Uterus (tissue), 4 donors: ENCODE results near the gene LAMB4. TPM values are rescaled to one million over a fixed set of nuclear protein-coding genes. Genes with fewer than 3 reads are reported as not detected.
"Not testable (repeated sequence)": the region's sequence is repeated elsewhere in the genome, so short reads cannot be mapped to it uniquely, and the experiment has no call there.

Experiments used
- DNase-seq, 2 donors: peaks; one replicate each; pipeline ENCODE4 v3.0.0-alpha.2; 2019 to 2020
- H3K27ac ChIP-seq, 2 donors: fragments of 200-600 bp; sonication (generic); 1 replicate in 1 of 2; 2 replicates in 1 of 2; pipeline ENCODE4 v1.5.1; 2016 to 2018
- H3K27me3 ChIP-seq, 2 donors: fragments of 200-600 bp; sonication (generic); one replicate each; pipeline ENCODE4 v1.5.1; 2018 to 2019; ENCODE audit warnings: control low read depth in 1 of 2
- H3K36me3 ChIP-seq, 2 donors: fragments of 200-600 bp; sonication (generic); one replicate each; pipeline ENCODE4 v1.5.1; 2019; ENCODE audit warnings: control low read depth in 1 of 2
- H3K4me1 ChIP-seq, 2 donors: fragments of 200-600 bp; sonication (generic); one replicate each; pipeline ENCODE4 v1.5.1; 2018 to 2019; ENCODE audit warnings: control low read depth in 1 of 2
- H3K4me3 ChIP-seq, 2 donors: fragments of 200-600 bp; sonication (generic); 1 replicate in 1 of 2; 2 replicates in 1 of 2; pipeline ENCODE4 v1.5.1; 2018 to 2019; ENCODE audit warnings: mild to moderate bottlenecking in 1 of 2
- H3K9me3 ChIP-seq, 2 donors: fragments of 200-600 bp; sonication (generic); one replicate each; pipeline ENCODE4 v1.5.1; 2019; ENCODE audit warnings: control low read depth in 1 of 2
- CTCF ChIP-seq, 4 experiments: fragments of 200-600 bp in 2 of 4; fragments of 450-650 bp in 2 of 4; sonication (generic) in 2 of 4; IDR thresholded peaks; one replicate each; pipeline ENCODE4 v1.5.1; 2016 to 2019; ENCODE audit warnings: antibody characterized with exemption in 4 of 4, mild to moderate bottlenecking in 2 of 4, moderate library complexity in 1 of 4
- POLR2A ChIP-seq, 2 donors: fragments of 450-650 bp; IDR thresholded peaks; one replicate each; pipeline ENCODE4 v1.6.1; 2016; ENCODE audit warnings: antibody characterized with exemption in 2 of 2, mild to moderate bottlenecking in 1 of 2, moderate library complexity in 1 of 2
- intact Hi-C: fragments of 100-400 bp; cut with DNase I; formaldehyde crosslinking; loops from one replicate; pipeline ENCODE4 v1.15.1; 2023; ENCODE audit warnings: low total_unique reads
- total RNA-seq, 4 donors: library from RNA; depleted of rRNA in 3 of 4; stranded (reverse); fragments of >200 nt in 3 of 4; gene quantifications; one replicate each; pipeline versions ENCODE4 v1.1.0 to v1.2.4, GENCODE V29; 2014 to 2023
- donor health status: DM: yes; HTN: yes; CAD: no.

Gene LAMB4
- total RNA-seq, 4 donors from 2014 or later = 0.59 to 0.90 TPM; not detected in 2

GRCh38 chr7:108038986-108039385 lies 91.2 kb downstream of the LAMB4 start:
- no peak for DNase-seq
- Histone ChIP-seq H3K27me3 (no peaks in the 10 kb centered on the region), H3K36me3 (no peaks in the 10 kb centered on the region), H3K4me1 (no peaks in the 10 kb centered on the region), H3K4me3 (no peak overlapping the region), H3K27ac (no peak overlapping the region), H3K9me3 (no peaks in the 10 kb centered on the region)
- TF ChIP-seq CTCF (IDR thresholded peaks at IDR 0.05) (no peak), POLR2A (IDR thresholded peaks at IDR 0.05) (no peak)
- intact Hi-C loops = no loop called here

- intact Hi-C loops = no loop called here
- Histone ChIP-seq H3K9me3 (no peaks in the 10 kb centered on the region), H3K36me3 (no peaks in the 10 kb centered on the region), H3K4me1 (no peaks in the 10 kb centered on the region), H3K27me3 (no peaks in the 10 kb centered on the region), H3K4me3 (no peak overlapping the region), H3K27ac (no peak overlapping the region)
- TF ChIP-seq CTCF (IDR thresholded peaks at IDR 0.05) (no peak), POLR2A (IDR thresholded peaks at IDR 0.05) (no peak)
- no peak for DNase-seq
Observed at GRCh38 chr7:108037741-108038140, 92.4 kb downstream of the LAMB4 start.

- intact Hi-C loops = no loop called here
- Histone ChIP-seq H3K36me3 (no peaks in the 10 kb centered on the region), H3K4me3 (no peak overlapping the region), H3K9me3 (no peaks in the 10 kb centered on the region), H3K4me1 (no peaks in the 10 kb centered on the region), H3K27me3 (no peaks in the 10 kb centered on the region), H3K27ac (no peak overlapping the region)
- TF ChIP-seq POLR2A (IDR thresholded peaks at IDR 0.05) (no peak), CTCF (IDR thresholded peaks at IDR 0.05) (no peak)
- no peak for DNase-seq
Observed at GRCh38 chr7:108037140-108037539, 93.0 kb downstream of the LAMB4 start.

GRCh38 chr7:108034586-108034985 lies 95.6 kb downstream of the LAMB4 start:
- H3K36me3 ChIP-seq = no peaks in the 10 kb centered on the region
- H3K27me3 ChIP-seq = no peaks in the 10 kb centered on the region
- no peaks in the 10 kb centered on the region for H3K9me3 ChIP-seq
- H3K27ac ChIP-seq = no peak overlapping the region
- no peak overlapping the region for H3K4me3 ChIP-seq
- no peaks in the 10 kb centered on the region for H3K4me1 ChIP-seq
- no peak for DNase-seq
- intact Hi-C loops = no loop called here
- TF ChIP-seq POLR2A (IDR thresholded peaks at IDR 0.05) (no peak), CTCF (IDR thresholded peaks at IDR 0.05) (no peak)

GRCh38 chr7:108033776-108034497 lies 96.2 kb downstream of the LAMB4 start:
- no peaks in the 10 kb centered on the region for H3K27me3 ChIP-seq
- intact Hi-C loops = no loop called here
- TF ChIP-seq POLR2A (IDR thresholded peaks at IDR 0.05) = no peak
- H3K4me1 ChIP-seq = no peaks in the 10 kb centered on the region
- no peaks in the 10 kb centered on the region for H3K9me3 ChIP-seq
- no peaks in the 10 kb centered on the region for H3K36me3 ChIP-seq
- no peak overlapping the region for H3K27ac ChIP-seq
- no peak overlapping the region for H3K4me3 ChIP-seq
- DNase-seq = no peak

GRCh38 chr7:108033309-108033708 lies 96.9 kb downstream of the LAMB4 start:
- H3K27ac ChIP-seq, H3K4me3 ChIP-seq, H3K36me3 ChIP-seq, H3K4me1 ChIP-seq, H3K9me3 ChIP-seq, intact Hi-C loops, DNase-seq, H3K27me3 ChIP-seq: not testable (repeated sequence)
